GM12878 (cell line): ENCODE results near the gene NCKIPSD. TPM values are rescaled to one million over a fixed set of nuclear protein-coding genes. Genes with fewer than 3 reads are reported as not detected.
A peak's percentile ranks its signal among the peaks of the same experiment; 100 is the strongest.

Experiments
- ATAC-seq: fragments of 200-7000 bp; cut with Tn5 transposase; 3 replicates; pipeline ENCODE4 v1.9.1; 2020; ENCODE audit warnings: mild to moderate bottlenecking, moderate library complexity
- BruUV-seq: library from RNA; stranded (reverse); fragments of 400-500 nt; replicated peaks from 2 replicates; lab custom pipeline; 2021; lab: Mats Ljungman, UMichigan
- CTCF ChIA-PET: fragments of 300-600 bp; sonication (Branson Sonifier 250); formaldehyde crosslinking; extraction: SDS; loops from one replicate; lab custom pipeline; 2021; ENCODE audit warnings: inconsistent platforms; lab: Yijun Ruan, JAX
- POLR2A ChIA-PET: fragments of 350-600 bp; formaldehyde crosslinking; extraction: SDS; loops from one replicate; lab custom pipeline; 2021; ENCODE audit warnings: inconsistent platforms; lab: Charles Lee
- RAD21 ChIA-PET: fragments of 300-600 bp; sonication (Branson Sonifier 250); formaldehyde crosslinking; loops from one replicate; lab custom pipeline; 2023; ENCODE audit warnings: antibody characterized with exemption; ENCODE audit not compliant: unreplicated experiment; lab: Charles Lee
- SMC1A ChIA-PET: fragments of 300-600 bp; sonication (Branson Sonifier 250); formaldehyde crosslinking; loops from one replicate; lab custom pipeline; 2023; ENCODE audit not compliant: unreplicated experiment, uncharacterized antibody; lab: Charles Lee
- DNase-seq: peaks from one replicate; pipeline ENCODE4 v3.0.0-alpha.2; 2011; ENCODE audit warnings: low read depth, low spot score
- FAIRE-seq: peaks from 3 replicates; lab custom pipeline; 2011; peaks lifted over from hg19 to GRCh38; lab: Jason Lieb, UNC
- H2AFZ ChIP-seq: 2 replicates; pipeline ENCODE4 v1.6.0; 2011; ENCODE audit warnings: low read depth, low read length, control low read depth; ENCODE audit not compliant: control insufficient read depth
- H3K27ac ChIP-seq: 2 replicates; pipeline ENCODE4 v1.5.1; 2011; ENCODE audit warnings: control low read depth; ENCODE audit not compliant: control insufficient read depth, insufficient read depth
- H3K27me3 ChIP-seq, 2 experiments: replicated peaks in 1 of 2; 2 replicates each; pipeline versions ENCODE4 v1.6.0 to v1.6.1; 2011; ENCODE audit warnings: low read length in 1 of 2; ENCODE audit not compliant: control insufficient read depth in 2 of 2, insufficient read depth in 2 of 2
- H3K36me3 ChIP-seq, 2 experiments: 2 replicates each; pipeline ENCODE4 v1.5.1; 2011; ENCODE audit warnings: low read length in 1 of 2; ENCODE audit not compliant: control insufficient read depth in 2 of 2, insufficient read depth in 2 of 2
- H3K4me1 ChIP-seq: 2 replicates; pipeline ENCODE4 v1.6.1; 2011; ENCODE audit warnings: mild to moderate bottlenecking, low read length, moderate library complexity, mixed read lengths; ENCODE audit not compliant: control insufficient read depth, insufficient read depth
- H3K4me2 ChIP-seq: 2 replicates; pipeline ENCODE4 v1.6.0; 2011; ENCODE audit warnings: control low read depth; ENCODE audit not compliant: control insufficient read depth, insufficient read depth
- H3K4me3 ChIP-seq: fragments of 200-600 bp; sonication (generic); 2 replicates; pipeline ENCODE4 v1.5.1; 2016
- H3K79me2 ChIP-seq: 2 replicates; pipeline ENCODE4 v1.6.0; 2011; ENCODE audit warnings: low read length; ENCODE audit not compliant: control insufficient read depth, insufficient read depth
- H3K9ac ChIP-seq: 2 replicates; pipeline ENCODE4 v1.8.0; 2011; ENCODE audit warnings: low read length, control low read depth, mixed read lengths; ENCODE audit not compliant: control insufficient read depth, insufficient read depth
- H3K9me3 ChIP-seq: replicated peaks from 3 replicates; pipeline ENCODE4 v1.5.1; 2011; ENCODE audit warnings: mild to moderate bottlenecking, low read length; ENCODE audit not compliant: control insufficient read depth, insufficient read depth
- H4K20me1 ChIP-seq: 2 replicates; pipeline ENCODE4 v1.6.0; 2011; ENCODE audit not compliant: control insufficient read depth, insufficient read depth
- CBX3 ChIP-seq: fragments of 200-600 bp; sonication (generic); IDR thresholded peaks from 2 replicates; pipeline ENCODE4 v1.6.1; 2016; ENCODE audit warnings: low read depth, borderline replicate concordance
- EED ChIP-seq: sonication (generic); IDR thresholded peaks from 2 replicates; pipeline ENCODE4 v1.6.1; 2016; ENCODE audit warnings: antibody characterized with exemption, low read depth
- ESRRA ChIP-seq: IDR thresholded peaks from 2 replicates; pipeline ENCODE4 v1.6.1; 2012; ENCODE audit warnings: mild to moderate bottlenecking, low read length, improper control_type of control experiment
- ETV6 ChIP-seq, 2 experiments: fragments of 450-650 bp in 1 of 2; IDR thresholded peaks in 1 of 2; conservative IDR thresholded peaks in 1 of 2; 2 replicates each; pipeline ENCODE4 v1.6.1; 2014; ENCODE audit warnings: antibody characterized with exemption in 1 of 2, borderline replicate concordance in 1 of 2, low read depth in 1 of 2, mild to moderate bottlenecking in 1 of 2, moderate library complexity in 1 of 2
- IRF4 ChIP-seq: IDR thresholded peaks from 2 replicates; pipeline ENCODE4 v1.6.1; 2011; ENCODE audit warnings: low read depth, low read length
- IRF5 ChIP-seq: fragments of 450-650 bp; IDR thresholded peaks from 2 replicates; pipeline ENCODE4 v1.6.1; 2017; ENCODE audit warnings: borderline replicate concordance
- LARP7 ChIP-seq: fragments of 450-650 bp; IDR thresholded peaks from 2 replicates; pipeline ENCODE4 v1.6.1; 2017; ENCODE audit warnings: mild to moderate bottlenecking
- NFIC ChIP-seq: IDR thresholded peaks from 2 replicates; pipeline ENCODE4 v1.6.1; 2012; ENCODE audit warnings: low read depth, mild to moderate bottlenecking, inconsistent platforms, low read length, moderate library complexity
- SREBF2 ChIP-seq: IDR thresholded peaks from 2 replicates; pipeline ENCODE4 v1.6.1; 2012; ENCODE audit warnings: mild to moderate bottlenecking, low read length
- TCF3 ChIP-seq: IDR thresholded peaks from 2 replicates; pipeline ENCODE4 v1.6.1; 2012; ENCODE audit warnings: low read depth, mild to moderate bottlenecking, low read length, borderline replicate concordance; ENCODE audit not compliant: insufficient read depth
- WGBS: methylation state at CpG from one replicate; pipeline ENCODE4 v1.1.6; 2016; ENCODE audit warnings: low lambda C conversion rate; ENCODE audit not compliant: insufficient replicate concordance, insufficient coverage; ENCODE audit errors: missing lambda C conversion rate; 5-methylcytosine and 5-hydroxymethylcytosine counted together
- in situ Hi-C: fragments of 300-500 bp; cut with MboI; formaldehyde crosslinking; loops from 9 replicates; pipeline ENCODE4 v1.14.3; 2018; ENCODE audit warnings: mixed read lengths
- intact Hi-C: fragments of 100-400 bp; cut with micrococcal nuclease; formaldehyde crosslinking; loops from one replicate; pipeline ENCODE4 v1.14.2; 2022; ENCODE audit not compliant: unreplicated experiment
- polyA plus RNA-seq, 11 experiments: library from polyadenylated mRNA; depleted of rRNA in 4 of 11; unstranded in 6 of 11; stranded (reverse) in 5 of 11; fragments of >200 nt; fragmentation: Nextera tagmentation in 4 of 11; fragmentation: Illumina TruSeq in 1 of 11; extraction: Ambion mirVana in 4 of 11; extraction: Trizol in 1 of 11; gene quantifications; 1 replicate in 1 of 11; 2 replicates in 10 of 11; pipeline versions ENCODE4 v1.2.1 to v1.2.3, GENCODE V29; 2011 to 2016; ENCODE audit warnings: inconsistent platforms in 2 of 11, missing spikeins in 2 of 11, low read depth in 1 of 11
- total RNA-seq, 4 experiments: library from RNA; depleted of rRNA in 3 of 4; stranded (reverse); fragments of >200 nt in 3 of 4; fragmentation: Illumina TruSeq in 1 of 4; extraction: Trizol in 1 of 4; gene quantifications; 2 replicates each; pipeline versions ENCODE4 v1.2.1 to v1.2.3, GENCODE V29; 2013 to 2021

NCKIPSD gene
- total and polyA plus RNA-seq, 10 of the 15 experiments (the other 5 are each of a cell fraction or from before 2014, with no cell fraction given), result 0.93 to 31.6 (median 15.2) TPM

- ATAC-seq (no peak), DNase-seq (no peak), FAIRE-seq (no peak)
- in situ Hi-C loops, result no loop called here
- Histone ChIP-seq H3K9me3 (no peaks in the 10 kb centered on the region), H3K79me2 (peaks cover 3% of the 10 kb centered on the region), H3K4me2 (peak overlapping the region; percentile 58), H3K4me1 (peaks cover 11% of the 10 kb centered on the region; the same call in 1 of the 2 replicates), H3K9ac (no peak overlapping the region), H3K27ac (no peak overlapping the region), H3K27me3 (no peaks in the 10 kb centered on the region), H3K4me3 (0 out of 2 replicates have a peak overlapping the region, but pooled peaks have one; percentile 77), H2AFZ (no peak overlapping the region), H3K36me3 (peaks cover 0 to 4% of the 10 kb centered on the region in 2 experiments; a peak in 3 of 4 replicates), H4K20me1 (no peaks in the 10 kb centered on the region)
- ChIA-PET CTCF (interaction anchor here (1.4 to 4.6 kb wide), 7 partner anchors 10 to 354 kb away, joined by 3 to 48 read pairs (median 7); partner anchors contain the start of gene PFKFB4), SMC1A (no interaction called here), POLR2A (interaction anchor here (1.7 kb wide), 1 partner anchor 161 kb away, joined by 5 read pairs; no protein-coding TSS in a partner anchor), RAD21 (interaction anchor here (2.7 to 3.5 kb wide), 2 partner anchors 76 to 233 kb away, joined by 18 to 32 read pairs; partner anchors contain the start of gene PFKFB4)
- TF ChIP-seq CBX3 (no peak), LARP7 (no peak), ESRRA (no peak), EED (no peak), IRF4 (no peak), IRF5 (no peak), TCF3 (no peak), ETV6 (conservative IDR thresholded peaks at IDR 0.05 in 1 of 2, IDR thresholded peaks at IDR 0.05 in 1 of 2; ENCODE audit: borderline replicate concordance in 1 of 2, low read depth in 1 of 2) (no peak), SREBF2 (no peak), NFIC (no peak)
- WGBS, result 72% methylated on average over 2 of the region's 2 CpGs
- no TSS peak for BruUV-seq
- intact Hi-C loops, result loop anchor here (2.0 kb wide), 2 partner anchors 25 to 29 kb away; partner anchors contain the start of genes CELSR3 and UQCRC1
Measured at GRCh38 chr3:48633743-48634142, 52.0 kb downstream of the NCKIPSD start.
